ENCODE measurements around the gene COL24A1. TPM values are rescaled to one million over a fixed set of nuclear protein-coding genes. Genes with fewer than 3 reads are reported as not detected.
"Not testable (repeated sequence)": the region's sequence is repeated elsewhere in the genome, so short reads cannot be mapped to it uniquely, and the experiment has no call there.

The COL24A1 gene
- total RNA-seq, 1 experiment from 2014 or later = 0.35 TPM

DNA sequence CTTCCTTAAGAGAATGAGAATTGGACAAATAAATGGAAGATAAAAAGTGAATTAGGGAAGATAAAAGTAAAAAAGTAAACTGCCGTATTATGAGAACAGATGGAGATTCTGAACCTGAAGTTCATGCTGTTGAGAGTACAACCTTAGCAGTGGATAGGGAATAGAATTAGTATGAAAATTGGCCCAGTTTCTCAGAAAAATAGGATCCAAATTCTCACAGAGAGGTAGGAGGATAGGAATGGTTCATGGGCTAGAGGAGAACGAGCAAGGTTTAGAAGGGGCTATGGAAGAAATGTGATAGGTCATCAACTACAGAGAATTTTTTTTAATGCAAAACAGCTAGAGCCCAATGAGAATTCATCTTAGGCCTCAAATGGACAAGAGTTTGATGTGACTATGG lies 42.3 kb downstream of the COL24A1 start:
- Histone ChIP-seq H4K8ac (replicated peaks; ENCODE audit: insufficient read length, low read depth, low read length) (no peak overlapping the region), H3K27me3 (ENCODE audit: insufficient read depth, low read length) (no peaks in the 10 kb centered on the region), H4K20me1 (ENCODE audit: control insufficient read depth, insufficient read depth, insufficient read length) (no peaks in the 10 kb centered on the region), H3T11ph (ENCODE audit: low read length) (no peak overlapping the region), H3K14ac (ENCODE audit: insufficient read depth, low read length) (no peak overlapping the region), H2BK120ac (ENCODE audit: low read depth, low read length, poor library complexity, severe bottlenecking) (no peak overlapping the region), H3K9ac (ENCODE audit: extremely low read depth, insufficient read length, low read length) (no peak overlapping the region), H3K79me1 (ENCODE audit: insufficient read depth, low read depth, low read length, poor library complexity, severe bottlenecking) (no peaks in the 10 kb centered on the region), H2BK5ac (ENCODE audit: insufficient read length, low read length) (no peak overlapping the region), H4K5ac (ENCODE audit: insufficient read length, low read depth, low read length) (no peak overlapping the region), H3K23ac (ENCODE audit: insufficient read length, low read depth, low read length) (no peak overlapping the region), H2BK12ac (ENCODE audit: insufficient read length, low read depth, low read length) (no peak overlapping the region), H4K91ac (ENCODE audit: insufficient read length, low read depth, low read length) (no peak overlapping the region), H2BK15ac (ENCODE audit: low read depth, low read length) (no peak overlapping the region), H2BK20ac (ENCODE audit: low read depth, low read length, poor library complexity, severe bottlenecking) (no peak overlapping the region), H3K23me2 (ENCODE audit: insufficient read length, low read depth, low read length, poor library complexity, severe bottlenecking) (no peaks in the 10 kb centered on the region), H3K79me2 (ENCODE audit: insufficient read depth, low read length) (no peaks in the 10 kb centered on the region), H3K9me3 (ENCODE audit: control insufficient read depth, low read depth, low read length) (no peaks in the 10 kb centered on the region), H3K4me2 (ENCODE audit: insufficient read depth, insufficient read length, low read length) (no peak overlapping the region), H3K27ac (ENCODE audit: insufficient read length, low read depth, low read length) (no peak overlapping the region), H2AK5ac (ENCODE audit: insufficient read length, low read length) (no peak overlapping the region), H3K56ac (ENCODE audit: insufficient read length, low read depth, low read length) (no peak overlapping the region), H2AFZ (ENCODE audit: low read length) (no peak overlapping the region), H3K4ac (ENCODE audit: low read depth, low read length) (no peak overlapping the region), H3K4me1 (ENCODE audit: insufficient read depth, low read length) (no peaks in the 10 kb centered on the region), H3K18ac (ENCODE audit: insufficient read length, low read depth, low read length) (no peak overlapping the region)
- H3K9me3 Mint-ChIP-seq = no peaks in the 10 kb centered on the region; a peak in 1 of 5 replicates
- no peaks in the 10 kb centered on the region for H3K4me1 Mint-ChIP-seq
- no peak overlapping the region for H3K27ac Mint-ChIP-seq
- WGBS (ENCODE audit: extremely low coverage, insufficient read length, low lambda C conversion rate) = 100% methylated on average over 1 of the region's 2 CpGs
- 0 out of 2 replicates have a peak, but pooled peaks cover 3% of the 10 kb centered on the region for H3K27me3 Mint-ChIP-seq (ENCODE audit: low read depth)
- TF ChIP-seq, protein P1, sequence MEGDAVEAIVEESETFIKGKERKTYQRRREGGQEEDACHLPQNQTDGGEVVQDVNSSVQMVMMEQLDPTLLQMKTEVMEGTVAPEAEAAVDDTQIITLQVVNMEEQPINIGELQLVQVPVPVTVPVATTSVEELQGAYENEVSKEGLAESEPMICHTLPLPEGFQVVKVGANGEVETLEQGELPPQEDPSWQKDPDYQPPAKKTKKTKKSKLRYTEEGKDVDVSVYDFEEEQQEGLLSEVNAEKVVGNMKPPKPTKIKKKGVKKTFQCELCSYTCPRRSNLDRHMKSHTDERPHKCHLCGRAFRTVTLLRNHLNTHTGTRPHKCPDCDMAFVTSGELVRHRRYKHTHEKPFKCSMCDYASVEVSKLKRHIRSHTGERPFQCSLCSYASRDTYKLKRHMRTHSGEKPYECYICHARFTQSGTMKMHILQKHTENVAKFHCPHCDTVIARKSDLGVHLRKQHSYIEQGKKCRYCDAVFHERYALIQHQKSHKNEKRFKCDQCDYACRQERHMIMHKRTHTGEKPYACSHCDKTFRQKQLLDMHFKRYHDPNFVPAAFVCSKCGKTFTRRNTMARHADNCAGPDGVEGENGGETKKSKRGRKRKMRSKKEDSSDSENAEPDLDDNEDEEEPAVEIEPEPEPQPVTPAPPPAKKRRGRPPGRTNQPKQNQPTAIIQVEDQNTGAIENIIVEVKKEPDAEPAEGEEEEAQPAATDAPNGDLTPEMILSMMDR (conservative IDR thresholded peaks at IDR 0.05) = no peak
- no peaks in the 10 kb centered on the region; a peak in 1 of 7 replicates for H3K36me3 Mint-ChIP-seq (ENCODE audit: insufficient read depth in 1 of 3, low read depth in 3 of 3)
- H3K4me3 Mint-ChIP-seq = no peak overlapping the region
- no peak for DNase-seq

DNA sequence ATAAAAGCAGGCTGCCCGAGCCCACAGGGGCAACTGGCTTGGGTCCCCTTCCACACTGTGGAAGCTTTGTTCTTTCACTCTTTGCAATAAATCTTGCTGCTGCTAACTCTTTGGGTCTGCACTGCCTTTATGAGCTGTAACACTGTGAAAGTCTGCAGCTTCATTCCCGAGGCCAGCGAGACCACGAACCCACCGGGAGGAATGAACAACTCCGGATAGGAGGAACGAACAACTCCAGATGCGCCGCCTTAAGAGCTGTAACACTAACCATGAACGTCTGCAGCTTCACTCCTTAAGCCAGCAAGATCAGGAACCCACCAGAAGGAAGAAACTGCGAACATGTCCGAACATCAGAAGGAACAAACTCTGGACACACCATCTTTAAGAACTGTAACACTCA lies 45.0 kb downstream of the COL24A1 start:
- not testable (repeated sequence) for H4K20me1 ChIP-seq (ENCODE audit: control insufficient read depth, insufficient read depth, insufficient read length); H3K79me2 ChIP-seq (ENCODE audit: insufficient read depth, low read length); H2BK120ac ChIP-seq (ENCODE audit: low read depth, low read length, poor library complexity, severe bottlenecking); H3K4me1 ChIP-seq (ENCODE audit: insufficient read depth, low read length); H3K27ac Mint-ChIP-seq; H4K5ac ChIP-seq (ENCODE audit: insufficient read length, low read depth, low read length); H3K4me1 Mint-ChIP-seq; H3K4me3 Mint-ChIP-seq; H3K23ac ChIP-seq (ENCODE audit: insufficient read length, low read depth, low read length); H3K23me2 ChIP-seq (ENCODE audit: insufficient read length, low read depth, low read length, poor library complexity, severe bottlenecking); H2AFZ ChIP-seq (ENCODE audit: low read length); DNase-seq; H2BK5ac ChIP-seq (ENCODE audit: insufficient read length, low read length); H3K9me3 ChIP-seq (ENCODE audit: control insufficient read depth, low read depth, low read length); H3K36me3 Mint-ChIP-seq (ENCODE audit: insufficient read depth in 1 of 3, low read depth in 3 of 3); H3K14ac ChIP-seq (ENCODE audit: insufficient read depth, low read length); H3K4me2 ChIP-seq (ENCODE audit: insufficient read depth, insufficient read length, low read length); H3K27me3 ChIP-seq (ENCODE audit: insufficient read depth, low read length); H4K91ac ChIP-seq (ENCODE audit: insufficient read length, low read depth, low read length); H3K79me1 ChIP-seq (ENCODE audit: insufficient read depth, low read depth, low read length, poor library complexity, severe bottlenecking); H3K9ac ChIP-seq (ENCODE audit: extremely low read depth, insufficient read length, low read length); H2BK15ac ChIP-seq (ENCODE audit: low read depth, low read length); H3K9me3 Mint-ChIP-seq; H3K4ac ChIP-seq (ENCODE audit: low read depth, low read length); H3K56ac ChIP-seq (ENCODE audit: insufficient read length, low read depth, low read length); H3K27ac ChIP-seq (ENCODE audit: insufficient read length, low read depth, low read length); H3T11ph ChIP-seq (ENCODE audit: low read length); H3K18ac ChIP-seq (ENCODE audit: insufficient read length, low read depth, low read length); H2BK20ac ChIP-seq (ENCODE audit: low read depth, low read length, poor library complexity, severe bottlenecking); H2BK12ac ChIP-seq (ENCODE audit: insufficient read length, low read depth, low read length); H4K8ac ChIP-seq (replicated peaks; ENCODE audit: insufficient read length, low read depth, low read length); H2AK5ac ChIP-seq (ENCODE audit: insufficient read length, low read length); H3K27me3 Mint-ChIP-seq (ENCODE audit: low read depth)
- no CpG with 5 or more reads among the region's 12 CpGs for WGBS (ENCODE audit: extremely low coverage, insufficient read length, low lambda C conversion rate)
